GM18858 (cell line): ENCODE results near the gene ME3.

Source experiments
- ATAC-seq: cut with Tn5 transposase; IDR thresholded peaks from one replicate; pipeline ENCODE4 v1.9.1; 2021; ENCODE audit not compliant: unreplicated experiment

ME3 gene

GRCh38 chr11:86497310-86497709 lies 175.1 kb downstream of the ME3 start:
- ATAC-seq: no peak

GRCh38 chr11:86495351-86495750 lies 177.1 kb downstream of the ME3 start:
- ATAC-seq: no peak

- no peak for ATAC-seq
Measured at GRCh38 chr11:86492370-86493010, 179.9 kb downstream of the ME3 start.

GRCh38 chr11:86491027-86491426 lies 181.4 kb downstream of the ME3 start:
- ATAC-seq: no peak

- no peak for ATAC-seq
Measured at GRCh38 chr11:86490582-86490981, 181.8 kb downstream of the ME3 start.

GRCh38 chr11:86489442-86489841 lies 183.0 kb downstream of the ME3 start:
- no peak for ATAC-seq

- no peak for ATAC-seq
Measured at GRCh38 chr11:86488553-86488952, 183.9 kb downstream of the ME3 start.

- no peak for ATAC-seq
Measured at GRCh38 chr11:86487671-86488070, 184.7 kb downstream of the ME3 start.

GRCh38 chr11:86486261-86487030 lies 186.0 kb downstream of the ME3 start:
- no peak for ATAC-seq

- no peak for ATAC-seq
Measured at GRCh38 chr11:86484795-86485166, 187.6 kb downstream of the ME3 start.

GRCh38 chr11:86483940-86484794 lies 188.2 kb downstream of the ME3 start:
- no peak for ATAC-seq

GRCh38 chr11:86483610-86483939 lies 188.8 kb downstream of the ME3 start:
- ATAC-seq: no peak

- no peak for ATAC-seq
Measured at GRCh38 chr11:86482692-86483091, 189.7 kb downstream of the ME3 start.

- no peak for ATAC-seq
Measured at GRCh38 chr11:86481399-86481798, 191.0 kb downstream of the ME3 start.

- ATAC-seq: no peak
Measured at GRCh38 chr11:86478348-86478747, 194.1 kb downstream of the ME3 start.

GRCh38 chr11:86477495-86478155 lies 194.8 kb downstream of the ME3 start:
- ATAC-seq: no peak

- ATAC-seq: no peak
Measured at GRCh38 chr11:86476109-86476861, 196.1 kb downstream of the ME3 start.

- ATAC-seq: no peak
Measured at GRCh38 chr11:86475027-86475426, 197.4 kb downstream of the ME3 start.

GRCh38 chr11:86473991-86474833 lies 198.2 kb downstream of the ME3 start:
- ATAC-seq: no peak
